DMS153 treated with DMSO at 0.1 percent for 48 hours (cell line): ENCODE measurements around the gene HECA.
A peak's percentile ranks its signal among the peaks of the same experiment; 100 is the strongest.

Experiments
- DNase-seq: peaks from one replicate; lab custom pipeline; 2025; ENCODE audit not compliant: unreplicated experiment; lab: John Stamatoyannopoulos, UW

Gene HECA

GRCh38 chr6:139159016-139159415 is 24.1 kb downstream of the HECA start:
- no peak for DNase-seq

- DNase-seq, result peak; percentile 53
Measured at GRCh38 chr6:139161169-139161568, 26.3 kb downstream of the HECA start.

GRCh38 chr6:139161817-139162284 is 27.0 kb downstream of the HECA start:
- DNase-seq, result no peak

GRCh38 chr6:139164001-139164400 is 29.1 kb downstream of the HECA start:
- no peak for DNase-seq

- DNase-seq, result no peak
Measured at GRCh38 chr6:139165324-139165723, 30.4 kb downstream of the HECA start.

GRCh38 chr6:139166238-139166955 is 31.5 kb downstream of the HECA start:
- DNase-seq, result no peak

GRCh38 chr6:139166956-139167313 is 32.1 kb downstream of the HECA start:
- DNase-seq, result no peak

- DNase-seq, result no peak
Measured at GRCh38 chr6:139172151-139172550, 37.3 kb downstream of the HECA start.

GRCh38 chr6:139172567-139172966 is 37.7 kb downstream of the HECA start:
- no peak for DNase-seq

- DNase-seq, result no peak
Measured at GRCh38 chr6:139173172-139173571, 38.3 kb downstream of the HECA start.

GRCh38 chr6:139173822-139174221 is 38.9 kb downstream of the HECA start:
- no peak for DNase-seq

GRCh38 chr6:139174961-139175360 is 40.1 kb downstream of the HECA start:
- no peak for DNase-seq

- no peak for DNase-seq
Measured at GRCh38 chr6:139175389-139175948, 40.6 kb downstream of the HECA start.

GRCh38 chr6:139181236-139181635 is 46.4 kb downstream of the HECA start:
- DNase-seq, result no peak

- no peak for DNase-seq
Measured at GRCh38 chr6:139184047-139184446, 49.2 kb downstream of the HECA start.

- no peak for DNase-seq
Measured at GRCh38 chr6:139184459-139184858, 49.6 kb downstream of the HECA start.

GRCh38 chr6:139186242-139186641 is 51.4 kb downstream of the HECA start:
- DNase-seq, result no peak

- DNase-seq, result no peak
Measured at GRCh38 chr6:139186692-139187091, 51.8 kb downstream of the HECA start.

- DNase-seq, result no peak
Measured at GRCh38 chr6:139187489-139187888, 52.6 kb downstream of the HECA start.

GRCh38 chr6:139189665-139190064 is 54.8 kb downstream of the HECA start:
- DNase-seq, result no peak

- DNase-seq, result no peak
Measured at GRCh38 chr6:139194740-139195139, 59.9 kb downstream of the HECA start.

- DNase-seq, result no peak
Measured at GRCh38 chr6:139198529-139199288, 63.8 kb downstream of the HECA start.
